Muscle of leg (tissue), 11 donors: ENCODE results near the gene LIMCH1. TPM values are rescaled to one million over a fixed set of nuclear protein-coding genes. Genes with fewer than 3 reads are reported as not detected.
"Not testable (repeated sequence)": the region's sequence is repeated elsewhere in the genome, so short reads cannot be mapped to it uniquely, and the experiment has no call there.

Source experiments
- DNase-seq: peaks from one replicate; pipeline ENCODE4 v3.0.0; 2013
- H3K27ac ChIP-seq: one replicate; pipeline ENCODE4 v1.5.1; 2013; ENCODE audit warnings: mild to moderate bottlenecking, low read length, control low read depth
- H3K27me3 ChIP-seq: one replicate; pipeline ENCODE4 v1.6.1; 2013; ENCODE audit warnings: low read length; ENCODE audit not compliant: control insufficient read depth, insufficient read depth
- H3K36me3 ChIP-seq: one replicate; pipeline ENCODE4 v1.6.1; 2013; ENCODE audit warnings: low read length; ENCODE audit not compliant: control insufficient read depth, insufficient read depth
- H3K4me1 ChIP-seq: one replicate; pipeline ENCODE4 v1.6.1; 2013; ENCODE audit warnings: low read length; ENCODE audit not compliant: control insufficient read depth, insufficient read depth
- H3K4me3 ChIP-seq: one replicate; pipeline ENCODE4 v1.5.1; 2013; ENCODE audit warnings: low read length, control low read depth
- H3K9me3 ChIP-seq: replicated peaks from 2 replicates; pipeline ENCODE4 v1.6.1; 2013; ENCODE audit warnings: low read depth, low read length; ENCODE audit not compliant: control insufficient read depth
- WGBS: methylation state at CpG from one replicate; pipeline ENCODE4 v1.1.5; 2013; ENCODE audit warnings: missing lambda C conversion rate; ENCODE audit not compliant: insufficient coverage; 5-methylcytosine and 5-hydroxymethylcytosine counted together
- polyA plus RNA-seq, 8 donors: library from polyadenylated mRNA; unstranded; fragments of 120-200 nt; gene quantifications; one replicate each; pipeline versions ENCODE4 v1.2.1 to v1.2.3, GENCODE V29; 2013; ENCODE audit warnings: inconsistent platforms in 1 of 8, low replicate concordance in 1 of 8; ENCODE audit not compliant: insufficient read length in 8 of 8, insufficient read depth in 1 of 8
- total RNA-seq: library from RNA; stranded (reverse); fragments of 120-200 nt; gene quantifications from one replicate; pipeline ENCODE4 v1.2.4, GENCODE V29; 2013

Gene LIMCH1
- total and polyA plus RNA-seq, 9 donors, result 69.8 to 122 (median 98.0) TPM

- peaks cover 15% of the 10 kb centered on the region for H3K4me1 ChIP-seq
- H3K27me3 ChIP-seq, result no peaks in the 10 kb centered on the region
- H3K4me3 ChIP-seq, result no peak overlapping the region
- H3K9me3 ChIP-seq, result no peaks in the 10 kb centered on the region
- peak overlapping the region; percentile 49 for H3K27ac ChIP-seq
- 13% methylated on average over 30 of the region's 41 CpGs for WGBS
- DNase-seq, result peak; percentile 82
- peaks cover 20% of the 10 kb centered on the region for H3K36me3 ChIP-seq
These were observed 106.4 kb downstream of the LIMCH1 start for GRCh38 chr4:41644288-41644914.

GRCh38 chr4:41644915-41645295, 106.9 kb downstream of the LIMCH1 start:
- no peak overlapping the region for H3K4me3 ChIP-seq
- H3K27ac ChIP-seq, result peak overlapping the region; percentile 49
- H3K4me1 ChIP-seq, result peaks cover 15% of the 10 kb centered on the region
- H3K27me3 ChIP-seq, result no peaks in the 10 kb centered on the region
- 70% methylated on average over 2 of the region's 6 CpGs for WGBS
- peaks cover 20% of the 10 kb centered on the region for H3K36me3 ChIP-seq
- H3K9me3 ChIP-seq, result no peaks in the 10 kb centered on the region
- DNase-seq, result no peak

GRCh38 chr4:41645728-41646390, 107.9 kb downstream of the LIMCH1 start:
- H3K4me3 ChIP-seq, result no peak overlapping the region
- H3K27ac ChIP-seq, result no peak overlapping the region
- H3K27me3 ChIP-seq, result no peaks in the 10 kb centered on the region
- no peaks in the 10 kb centered on the region for H3K9me3 ChIP-seq
- no CpG with 5 or more reads among the region's 5 CpGs for WGBS
- H3K36me3 ChIP-seq, result peaks cover 26% of the 10 kb centered on the region
- H3K4me1 ChIP-seq, result peaks cover 13% of the 10 kb centered on the region
- no peak for DNase-seq

GRCh38 chr4:41646862-41647261, 108.9 kb downstream of the LIMCH1 start:
- Histone ChIP-seq H3K27me3 (no peaks in the 10 kb centered on the region), H3K9me3 (no peaks in the 10 kb centered on the region), H3K27ac (no peak overlapping the region), H3K4me3 (no peak overlapping the region), H3K36me3 (peaks cover 26% of the 10 kb centered on the region), H3K4me1 (peaks cover 12% of the 10 kb centered on the region)
- DNase-seq, result no peak
- no CpG with 5 or more reads among the region's 1 CpG for WGBS

GRCh38 chr4:41647383-41647782, 109.4 kb downstream of the LIMCH1 start:
- Histone ChIP-seq H3K4me3 (no peak overlapping the region), H3K4me1 (peaks cover 12% of the 10 kb centered on the region), H3K36me3 (peaks cover 28% of the 10 kb centered on the region), H3K27ac (no peak overlapping the region), H3K27me3 (no peaks in the 10 kb centered on the region), H3K9me3 (no peaks in the 10 kb centered on the region)
- WGBS, result no CpG with 5 or more reads among the region's 3 CpGs
- no peak for DNase-seq

- not testable (repeated sequence) for H3K27me3 ChIP-seq, DNase-seq, H3K4me3 ChIP-seq, H3K9me3 ChIP-seq, H3K4me1 ChIP-seq, H3K27ac ChIP-seq
- peaks cover 31% of the 10 kb centered on the region for H3K36me3 ChIP-seq
These were observed 113.2 kb downstream of the LIMCH1 start for GRCh38 chr4:41651150-41651549.

- H3K36me3 ChIP-seq, result peaks cover 19% of the 10 kb centered on the region
- WGBS, result no CpG with 5 or more reads among the region's 1 CpG
- no peak overlapping the region for H3K4me3 ChIP-seq
- no peaks in the 10 kb centered on the region for H3K9me3 ChIP-seq
- H3K27me3 ChIP-seq, result no peaks in the 10 kb centered on the region
- no peak overlapping the region for H3K27ac ChIP-seq
- no peak for DNase-seq
- peaks cover 13% of the 10 kb centered on the region for H3K4me1 ChIP-seq
These were observed 115.0 kb downstream of the LIMCH1 start for GRCh38 chr4:41652971-41653370.

- WGBS, result no CpG with 5 or more reads among the region's 6 CpGs
- no peaks in the 10 kb centered on the region for H3K9me3 ChIP-seq
- H3K4me3 ChIP-seq, result no peak overlapping the region
- peaks cover 14% of the 10 kb centered on the region for H3K4me1 ChIP-seq
- H3K36me3 ChIP-seq, result peaks cover 16% of the 10 kb centered on the region
- no peak for DNase-seq
- H3K27me3 ChIP-seq, result no peaks in the 10 kb centered on the region
- no peak overlapping the region for H3K27ac ChIP-seq
These were observed 115.6 kb downstream of the LIMCH1 start for GRCh38 chr4:41653523-41653922.

GRCh38 chr4:41655177-41655576, 117.2 kb downstream of the LIMCH1 start:
- WGBS, result no CpG with 5 or more reads among the region's 3 CpGs
- no peak overlapping the region for H3K27ac ChIP-seq

GRCh38 chr4:41656106-41656505, 118.1 kb downstream of the LIMCH1 start:
- WGBS, result no CpG with 5 or more reads among the region's 3 CpGs
- H3K36me3 ChIP-seq, result peaks cover 10% of the 10 kb centered on the region
- peaks cover 14% of the 10 kb centered on the region for H3K4me1 ChIP-seq
- no peaks in the 10 kb centered on the region for H3K9me3 ChIP-seq
- no peaks in the 10 kb centered on the region for H3K27me3 ChIP-seq
- H3K4me3 ChIP-seq, result no peak overlapping the region
- no peak for DNase-seq
- peak overlapping the region; percentile 74 for H3K27ac ChIP-seq

More at GRCh38 chr4:41655177-41655576, 117.2 kb downstream of the LIMCH1 start:
- no peak for DNase-seq
- Histone ChIP-seq H3K27me3 (no peaks in the 10 kb centered on the region), H3K36me3 (peaks cover 16% of the 10 kb centered on the region), H3K4me3 (no peak overlapping the region), H3K9me3 (no peaks in the 10 kb centered on the region), H3K4me1 (peaks cover 14% of the 10 kb centered on the region)
